IMR-90 (cell line): ENCODE measurements around the gene CHMP1B. TPM values are rescaled to one million over a fixed set of nuclear protein-coding genes. Genes with fewer than 3 reads are reported as not detected.

Experiments used
- ATAC-seq: fragments of 200-7000 bp; cut with Tn5 transposase; 2 replicates; pipeline ENCODE4 v1.9.1; 2020; ENCODE audit warnings: low read depth, mild to moderate bottlenecking, moderate library complexity
- BruUV-seq: library from RNA; stranded (reverse); fragments of 400-500 nt; replicated peaks from 2 replicates; lab custom pipeline; 2021; lab: Mats Ljungman, UMichigan
- CTCF ChIA-PET: fragments of 300-600 bp; formaldehyde crosslinking; extraction: SDS; loops from one replicate; lab custom pipeline; 2021; ENCODE audit warnings: antibody characterized with exemption; lab: Yijun Ruan, JAX
- POLR2A ChIA-PET: fragments of 300-600 bp; sonication (Branson Sonifier 250); formaldehyde crosslinking; loops from one replicate; lab custom pipeline; 2022; ENCODE audit warnings: antibody characterized with exemption; ENCODE audit not compliant: unreplicated experiment; lab: Charles Lee
- DNase-seq: peaks from one replicate; pipeline ENCODE4 v3.0.0; 2013
- H2AFZ ChIP-seq: replicated peaks from 2 replicates; pipeline ENCODE3; 2013; ENCODE audit warnings: low read length, mild to moderate bottlenecking; ENCODE audit not compliant: poor library complexity
- H2AK5ac ChIP-seq: 2 replicates; pipeline ENCODE4 v1.6.1; 2013; ENCODE audit warnings: low read depth, low read length, inconsistent platforms
- H2AK9ac ChIP-seq: replicated peaks from 2 replicates; pipeline ENCODE3; 2013; ENCODE audit warnings: mild to moderate bottlenecking, low read depth, low read length, moderate library complexity; ENCODE audit not compliant: poor library complexity
- H2BK120ac ChIP-seq: 2 replicates; pipeline ENCODE4 v1.6.1; 2013; ENCODE audit warnings: low read depth, low read length, inconsistent platforms
- H2BK15ac ChIP-seq: 3 replicates; pipeline ENCODE4 v1.6.1; 2013; ENCODE audit warnings: low read depth, low read length, inconsistent platforms
- H2BK20ac ChIP-seq: 2 replicates; pipeline ENCODE4 v1.6.1; 2013; ENCODE audit warnings: low read depth, mild to moderate bottlenecking, inconsistent platforms, low read length, moderate library complexity
- H2BK5ac ChIP-seq: 2 replicates; pipeline ENCODE4 v1.6.1; 2013; ENCODE audit warnings: mild to moderate bottlenecking, low read depth, low read length, inconsistent platforms; ENCODE audit not compliant: poor library complexity, severe bottlenecking
- H3K14ac ChIP-seq: replicated peaks from 2 replicates; pipeline ENCODE4 v1.6.1; 2013; ENCODE audit warnings: low read depth, low read length, inconsistent platforms
- H3K18ac ChIP-seq: 2 replicates; pipeline ENCODE4 v1.6.1; 2013; ENCODE audit warnings: low read depth, low read length, control low read depth
- H3K23ac ChIP-seq: 2 replicates; pipeline ENCODE4 v1.6.1; 2013; ENCODE audit warnings: low read depth, low read length, inconsistent platforms
- H3K27ac ChIP-seq: 2 replicates; pipeline ENCODE4 v1.5.1; 2013; ENCODE audit warnings: mild to moderate bottlenecking, control low read depth, low read length; ENCODE audit not compliant: insufficient read depth
- H3K27me3 ChIP-seq: 2 replicates; pipeline ENCODE4 v1.6.1; 2013; ENCODE audit warnings: low read length; ENCODE audit not compliant: control insufficient read depth, insufficient read depth
- H3K36me3 ChIP-seq: 2 replicates; pipeline ENCODE4 v1.6.1; 2013; ENCODE audit warnings: low read length, mixed read lengths; ENCODE audit not compliant: control insufficient read depth, insufficient read depth
- H3K4ac ChIP-seq: 2 replicates; pipeline ENCODE4 v1.6.1; 2013; ENCODE audit warnings: low read depth, low read length, inconsistent platforms
- H3K4me1 ChIP-seq: 2 replicates; pipeline ENCODE4 v1.6.1; 2013; ENCODE audit warnings: low read length, mixed read lengths; ENCODE audit not compliant: control insufficient read depth, insufficient read depth
- H3K4me2 ChIP-seq: 2 replicates; pipeline ENCODE4 v1.6.1; 2013; ENCODE audit warnings: low read depth, mild to moderate bottlenecking, control low read depth, low read length, moderate library complexity
- H3K4me3 ChIP-seq: 2 replicates; pipeline ENCODE4 v1.5.1; 2013; ENCODE audit warnings: low read depth, mild to moderate bottlenecking, control low read depth, low read length, moderate library complexity; ENCODE audit not compliant: insufficient read depth
- H3K56ac ChIP-seq: 2 replicates; pipeline ENCODE4 v1.6.1; 2013; ENCODE audit warnings: low read length, inconsistent platforms; ENCODE audit not compliant: insufficient read depth; ENCODE audit errors: extremely low read depth
- H3K79me1 ChIP-seq, 2 experiments: 2 replicates each; pipeline ENCODE4 v1.6.1; 2013; ENCODE audit warnings: low read length in 2 of 2, inconsistent platforms in 1 of 2, low read depth in 1 of 2
- H3K9ac ChIP-seq: 2 replicates; pipeline ENCODE4 v1.6.1; 2013; ENCODE audit warnings: low read depth, low read length, control low read depth
- H3K9me1 ChIP-seq: 2 replicates; pipeline ENCODE4 v1.6.1; 2013; ENCODE audit warnings: low read length, inconsistent platforms; ENCODE audit not compliant: insufficient read depth
- H3K9me3 ChIP-seq: 2 replicates; pipeline ENCODE4 v1.6.1; 2013; ENCODE audit warnings: low read length; ENCODE audit not compliant: control insufficient read depth, insufficient read depth
- H4K20me1 ChIP-seq: 2 replicates; pipeline ENCODE4 v1.6.1; 2013; ENCODE audit warnings: low read length, inconsistent platforms; ENCODE audit not compliant: insufficient read depth
- H4K5ac ChIP-seq: 2 replicates; pipeline ENCODE4 v1.6.1; 2013; ENCODE audit warnings: mild to moderate bottlenecking, low read depth, low read length, control low read depth
- H4K8ac ChIP-seq, 2 experiments: 2 replicates each; pipeline ENCODE4 v1.6.1; 2013; ENCODE audit warnings: low read depth in 2 of 2, low read length in 2 of 2, control low read depth in 1 of 2, inconsistent platforms in 1 of 2
- H4K91ac ChIP-seq: 2 replicates; pipeline ENCODE4 v1.6.1; 2013; ENCODE audit warnings: low read depth, low read length, inconsistent platforms; ENCODE audit not compliant: insufficient read depth
- CEBPB ChIP-seq: IDR thresholded peaks from 2 replicates; pipeline ENCODE4 v1.6.1; 2012; ENCODE audit warnings: low read depth, low read length, improper control_type of control experiment
- FOS ChIP-seq: fragments of 150-350 bp; IDR thresholded peaks from 2 replicates; pipeline ENCODE4 v1.6.1; 2016; ENCODE audit warnings: low read depth, low read length
- WGBS, 2 experiments: methylation state at CpG; one replicate each; pipeline versions ENCODE4 v1.1.5 to v1.1.7; 2013; ENCODE audit warnings: missing lambda C conversion rate in 2 of 2; ENCODE audit not compliant: insufficient read length in 1 of 2; ENCODE audit errors: extremely low coverage in 2 of 2; 5-methylcytosine and 5-hydroxymethylcytosine counted together
- dilution Hi-C: fragments of 300-500 bp; cut with HindIII; formaldehyde crosslinking; loops from one replicate; pipeline ENCODE4 v1.14.3; 2018; ENCODE audit warnings: low sequenced_read_pairs; ENCODE audit not compliant: unreplicated experiment
- in situ Hi-C: fragments of 300-500 bp; cut with MboI; formaldehyde crosslinking; loops from 3 replicates; pipeline ENCODE4 v1.14.3; 2019; ENCODE audit warnings: low sequenced_read_pairs, inconsistent platforms, mixed read lengths
- intact Hi-C: fragments of 100-400 bp; cut with micrococcal nuclease; formaldehyde crosslinking; loops from 2 replicates; pipeline ENCODE4 v1.10.0; 2022
- polyA plus RNA-seq, 3 experiments: library from polyadenylated mRNA; depleted of rRNA; stranded (reverse); fragments of >200 nt; gene quantifications; 2 replicates each; pipeline ENCODE4 v1.2.3, GENCODE V29; 2012; ENCODE audit warnings: low replicate concordance in 1 of 3
- total RNA-seq: library from RNA; depleted of rRNA; stranded (reverse); fragments of >200 nt; gene quantifications from 2 replicates; pipeline ENCODE4 v1.2.3, GENCODE V29; 2012

The CHMP1B gene
- total and polyA plus RNA-seq, 2 of the 4 experiments (the other 2 are of a cell fraction): 21.1 to 39.4 TPM

DNA sequence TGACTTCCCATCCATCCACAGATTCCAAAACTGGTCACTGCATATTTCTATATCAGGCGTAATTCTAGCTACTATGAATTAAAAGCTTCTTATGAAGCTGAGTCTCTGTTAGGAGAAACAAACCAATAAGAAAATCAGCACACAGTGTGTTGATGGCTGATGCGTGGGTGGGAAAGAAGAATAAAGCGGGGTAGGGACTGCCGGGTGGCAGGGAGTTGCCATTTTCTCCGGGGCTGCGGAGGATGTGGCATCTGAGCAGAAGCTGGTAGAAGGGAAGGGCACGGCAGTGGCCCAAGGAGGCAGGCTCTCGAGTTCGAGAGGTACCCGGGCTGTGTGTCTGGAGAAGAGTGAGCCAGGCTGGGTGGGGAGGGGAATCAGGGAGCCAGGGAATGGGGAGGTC lies 48.6 kb upstream of the CHMP1B start:
- Histone ChIP-seq H2AFZ (no peak overlapping the region), H4K20me1 (no peaks in the 10 kb centered on the region), H4K8ac (no peak overlapping the region), H3K27me3 (peaks cover 10% of the 10 kb centered on the region), H3K9ac (no peak overlapping the region), H2BK20ac (no peak overlapping the region), H3K27ac (no peak overlapping the region), H3K9me1 (peaks cover 6% of the 10 kb centered on the region), H3K4me3 (no peak overlapping the region), H2AK9ac (no peak overlapping the region), H2AK5ac (no peak overlapping the region), H2BK5ac (no peak overlapping the region), H3K14ac (no peak overlapping the region), H3K4me1 (peaks cover 4% of the 10 kb centered on the region), H3K23ac (no peak overlapping the region), H4K91ac (no peak overlapping the region), H3K56ac (no peak overlapping the region), H3K36me3 (no peaks in the 10 kb centered on the region), H2BK120ac (no peak overlapping the region), H3K9me3 (no peaks in the 10 kb centered on the region), H3K79me1 (no peaks in the 10 kb centered on the region), H4K5ac (no peak overlapping the region), H3K4ac (no peak overlapping the region), H3K18ac (no peak overlapping the region), H2BK15ac (no peak overlapping the region), H3K4me2 (no peak overlapping the region)
- WGBS, 2 experiments: 80% methylated on average over 3 of the region's 10 CpGs; no CpG with 5 or more reads in 1 of the 2 experiments
- intact Hi-C loops: no loop called here
- POLR2A ChIA-PET: no interaction called here
- no peak for DNase-seq
- in situ Hi-C loops: no loop called here
- no peak for ATAC-seq
- TF ChIP-seq FOS: no peak
- no peak for TF ChIP-seq CEBPB
- dilution Hi-C loops: no loop called here
- CTCF ChIA-PET: no interaction called here
- no TSS peak for BruUV-seq
